DMS153 (cell line): ENCODE results near the gene CAPN1.
"Not testable (repeated sequence)": the region's sequence is repeated elsewhere in the genome, so short reads cannot be mapped to it uniquely, and the experiment has no call there.

Experiments
- DNase-seq: peaks from one replicate; lab custom pipeline; 2025; lab: John Stamatoyannopoulos, UW

The CAPN1 gene

GRCh38 chr11:65160643-65161042, 21.1 kb upstream of the CAPN1 start:
- DNase-seq: no peak

- no peak for DNase-seq
These were observed 18.0 kb upstream of the CAPN1 start for GRCh38 chr11:65163684-65164083.

DNA sequence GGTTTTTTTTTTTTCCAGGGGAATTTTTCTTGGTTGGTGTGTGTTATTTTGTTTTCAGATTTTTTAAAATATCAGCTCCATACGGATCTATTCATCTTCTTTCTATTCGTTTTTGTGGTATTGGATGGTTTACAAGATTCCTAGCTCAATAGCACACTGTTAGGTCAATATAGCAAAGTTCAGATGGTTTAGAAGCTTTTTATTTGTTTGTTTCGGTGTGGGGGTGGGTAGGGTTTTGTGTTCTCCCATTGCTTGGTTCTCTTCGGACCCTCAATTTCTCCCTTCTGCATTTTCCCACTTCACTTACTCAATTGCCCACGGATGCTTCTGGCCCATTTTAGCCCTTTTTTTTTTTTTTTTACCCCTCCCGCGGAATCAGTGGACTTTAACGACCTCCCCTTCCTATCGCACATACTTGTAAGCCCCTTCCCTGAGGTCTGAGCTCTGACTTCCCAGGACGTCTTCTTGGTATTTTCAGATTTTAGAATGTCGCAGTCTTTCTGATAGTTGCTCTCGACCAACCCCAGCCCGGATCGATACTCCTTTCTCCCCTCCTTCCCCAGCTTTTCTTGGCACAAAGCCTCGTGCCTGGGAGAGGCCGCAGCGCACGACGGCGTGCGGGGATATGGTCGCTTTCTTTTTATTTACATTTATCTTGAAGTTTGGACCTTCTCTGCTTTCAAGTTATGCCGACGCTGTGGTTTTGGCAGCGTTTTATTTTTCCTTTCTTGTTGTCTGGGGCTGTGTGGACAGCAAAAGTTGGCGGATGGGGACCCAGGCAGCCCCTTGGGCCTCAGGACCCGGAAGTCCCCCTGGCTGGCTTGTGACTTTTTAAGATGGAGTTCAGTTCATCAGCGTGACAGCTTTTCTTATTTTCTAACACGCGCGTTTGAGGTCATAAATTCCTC, 16.1 kb upstream of the CAPN1 start:
- DNase-seq: no peak

- DNase-seq: no peak
These were observed 14.8 kb upstream of the CAPN1 start for GRCh38 chr11:65166893-65167292.

- DNase-seq: no peak
These were observed 14.1 kb upstream of the CAPN1 start for GRCh38 chr11:65167656-65168055.

DNA sequence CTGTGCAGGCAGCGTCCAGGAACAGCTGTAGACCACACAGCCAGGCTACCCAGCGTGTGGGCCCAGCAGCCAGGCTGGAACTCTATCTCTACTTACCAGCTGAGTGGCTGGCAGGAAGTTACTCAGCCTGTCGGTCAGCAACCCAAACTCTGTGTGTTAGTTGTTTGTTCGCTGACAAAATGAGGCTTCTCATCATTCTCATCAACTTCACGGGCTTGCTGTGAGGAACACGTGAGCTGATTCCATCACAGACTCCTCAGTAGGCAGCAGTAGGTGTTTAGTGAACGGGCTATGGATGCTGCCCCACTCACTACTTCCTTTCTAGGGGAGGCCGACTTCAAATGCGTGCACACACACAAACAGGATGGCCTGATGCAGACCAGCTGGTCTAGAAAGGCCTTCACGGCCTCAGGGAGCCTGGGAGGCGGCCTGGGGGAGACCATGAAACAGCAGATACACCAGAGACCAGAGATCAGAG, 12.5 kb upstream of the CAPN1 start:
- DNase-seq: no peak

DNA sequence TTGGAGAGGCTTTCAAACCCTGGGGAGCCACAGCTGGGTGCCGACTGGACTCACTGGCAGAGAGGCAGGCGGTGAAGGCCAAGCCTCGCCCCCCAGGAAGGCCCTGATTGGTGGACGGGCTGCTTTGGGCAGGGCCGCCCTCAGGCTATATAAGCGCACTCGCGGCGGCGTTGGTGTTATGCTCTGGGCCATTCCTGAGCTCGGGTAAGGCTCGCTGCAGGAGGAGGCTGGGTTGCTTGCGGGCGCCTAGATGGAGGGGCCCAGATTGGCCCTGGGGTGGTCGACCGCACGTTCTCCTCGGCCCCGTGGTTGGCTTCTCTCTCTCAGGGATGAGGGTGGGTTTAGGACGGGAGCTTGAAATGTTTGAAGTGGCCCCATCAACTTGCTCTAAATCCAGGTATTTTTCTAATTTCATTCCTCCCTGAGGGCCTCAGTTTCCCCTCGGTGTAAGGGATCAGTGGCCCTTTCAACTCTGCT, 11.6 kb upstream of the CAPN1 start, which contains the start of gene SPDYC:
Gene SPDYC, plus strand, starts transcription at position 176 of the 477 bp plus-strand sequence. CDS start 1,125 bp downstream, outside the sequence.
- DNase-seq: no peak

DNA sequence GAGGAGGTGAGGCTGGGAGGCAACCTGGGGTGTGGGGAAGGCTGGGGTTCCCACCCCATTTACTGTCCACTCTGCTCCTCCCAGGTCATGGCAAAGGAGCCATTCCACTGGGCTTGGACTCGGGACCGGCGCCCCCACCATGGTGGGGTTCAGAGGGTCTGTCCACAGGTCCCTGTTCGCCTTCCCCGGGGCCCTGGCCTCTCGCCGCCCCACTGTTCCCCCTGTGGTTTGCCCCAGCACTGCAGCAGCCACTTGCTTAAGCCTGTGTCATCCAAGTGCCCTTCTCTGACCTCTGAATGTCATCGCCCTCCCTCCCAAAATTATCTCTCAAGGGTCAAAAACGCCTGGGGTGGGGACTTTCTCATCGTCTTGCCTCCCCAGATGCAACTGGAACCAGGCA, 9.1 kb upstream of the CAPN1 start:
- DNase-seq: no peak

DNA sequence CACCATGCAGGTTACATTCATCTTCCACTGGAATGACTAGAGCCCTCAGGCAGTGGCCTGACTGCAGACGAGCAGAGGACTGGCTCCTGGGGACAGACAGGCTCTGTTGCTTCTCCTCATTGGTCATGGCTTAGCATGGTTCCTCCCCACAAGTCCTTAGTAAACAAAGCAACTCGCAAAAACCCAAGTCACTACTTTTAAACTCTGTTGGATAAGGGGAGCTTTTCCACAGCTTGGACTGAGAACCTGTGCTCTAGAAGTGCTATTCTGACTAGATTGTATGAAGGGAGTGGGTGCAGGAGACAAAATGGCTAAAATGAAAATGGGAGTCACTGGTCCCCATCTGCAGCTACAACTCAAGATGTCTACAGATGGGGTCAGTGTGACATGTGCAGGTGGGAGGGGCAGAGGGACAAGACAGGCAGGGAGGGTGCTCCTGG, 7.1 kb upstream of the CAPN1 start:
- not testable (repeated sequence) for DNase-seq

DNA sequence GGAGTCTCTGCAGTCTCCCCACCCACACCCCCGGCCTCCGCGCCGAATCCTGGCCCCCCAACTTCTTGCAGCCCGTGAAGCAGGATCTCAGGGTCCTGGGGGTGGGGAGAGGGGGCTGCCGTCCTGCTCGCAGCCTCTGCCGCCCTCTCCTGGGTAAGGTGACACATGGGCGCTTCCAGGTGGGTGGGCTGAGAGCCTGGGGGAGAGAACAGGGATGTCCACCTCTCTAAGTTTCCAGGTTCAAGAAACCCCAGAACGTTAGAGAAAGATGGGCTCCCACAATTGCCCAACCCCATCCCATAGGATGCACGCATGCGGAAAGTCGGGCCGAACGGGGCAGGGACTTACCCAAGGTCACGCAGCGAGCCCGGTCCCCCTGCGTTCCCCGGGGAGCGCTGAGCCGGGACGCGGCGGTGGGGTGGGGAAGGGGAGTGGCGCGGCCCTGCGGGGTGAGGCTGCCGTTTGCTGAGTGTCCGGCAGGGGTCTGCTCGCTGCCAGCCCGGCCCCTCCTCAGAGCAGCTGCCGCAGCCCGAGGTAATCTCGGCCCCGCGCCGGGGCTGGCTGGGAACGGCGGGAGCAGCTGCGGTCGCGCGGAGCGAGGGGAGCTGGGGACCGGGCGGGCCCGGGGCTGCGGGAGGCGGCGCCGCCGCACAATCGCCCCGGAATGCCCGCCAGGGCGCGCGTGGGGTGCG, 705 bp upstream of the CAPN1 start:
- DNase-seq: no peak

- DNase-seq: no peak
These were observed 786 bp downstream of the CAPN1 start for GRCh38 chr11:65182258-65183170.

- DNase-seq: no peak
These were observed 1.6 kb downstream of the CAPN1 start for GRCh38 chr11:65183201-65183891.

GRCh38 chr11:65184146-65184545, 2.4 kb downstream of the CAPN1 start:
- no peak for DNase-seq

GRCh38 chr11:65185171-65185570, 3.4 kb downstream of the CAPN1 start:
- no peak for DNase-seq

DNA sequence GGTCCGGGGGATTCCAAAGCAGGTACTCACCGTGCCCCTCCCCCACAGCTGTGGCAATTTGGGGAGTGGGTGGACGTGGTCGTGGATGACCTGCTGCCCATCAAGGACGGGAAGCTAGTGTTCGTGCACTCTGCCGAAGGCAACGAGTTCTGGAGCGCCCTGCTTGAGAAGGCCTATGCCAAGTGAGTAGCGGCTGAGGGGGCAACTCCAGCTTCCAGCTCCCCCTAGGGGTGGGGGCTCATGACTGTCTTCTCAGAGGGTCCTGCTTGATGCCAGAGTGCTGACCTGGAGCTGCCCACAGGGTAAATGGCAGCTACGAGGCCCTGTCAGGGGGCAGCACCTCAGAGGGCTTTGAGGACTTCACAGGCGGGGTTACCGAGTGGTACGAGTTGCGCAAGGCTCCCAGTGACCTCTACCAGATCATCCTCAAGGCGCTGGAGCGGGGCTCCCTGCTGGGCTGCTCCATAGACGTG, 4.2 kb downstream of the CAPN1 start:
- DNase-seq: no peak

GRCh38 chr11:65186701-65187100, 5.0 kb downstream of the CAPN1 start:
- no peak for DNase-seq

- no peak for DNase-seq
These were observed 5.5 kb downstream of the CAPN1 start for GRCh38 chr11:65187146-65187675.

- no peak for DNase-seq
These were observed 6.3 kb downstream of the CAPN1 start for GRCh38 chr11:65187971-65188461.

DNA sequence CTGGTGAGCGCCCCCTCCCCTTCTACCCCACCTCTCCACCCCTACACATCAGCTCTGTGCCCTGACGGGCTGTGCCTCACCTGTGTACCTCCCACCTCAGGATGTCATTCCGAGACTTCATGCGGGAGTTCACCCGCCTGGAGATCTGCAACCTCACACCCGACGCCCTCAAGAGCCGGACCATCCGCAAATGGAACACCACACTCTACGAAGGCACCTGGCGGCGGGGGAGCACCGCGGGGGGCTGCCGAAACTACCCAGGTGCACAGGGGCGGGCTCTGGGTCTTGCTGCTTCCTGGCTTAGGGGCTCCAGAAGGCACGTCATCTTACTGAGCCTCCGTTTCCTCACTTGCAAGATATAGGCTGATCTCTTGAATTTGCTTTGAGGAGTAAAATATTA, 6.8 kb downstream of the CAPN1 start:
- DNase-seq: no peak

DNA sequence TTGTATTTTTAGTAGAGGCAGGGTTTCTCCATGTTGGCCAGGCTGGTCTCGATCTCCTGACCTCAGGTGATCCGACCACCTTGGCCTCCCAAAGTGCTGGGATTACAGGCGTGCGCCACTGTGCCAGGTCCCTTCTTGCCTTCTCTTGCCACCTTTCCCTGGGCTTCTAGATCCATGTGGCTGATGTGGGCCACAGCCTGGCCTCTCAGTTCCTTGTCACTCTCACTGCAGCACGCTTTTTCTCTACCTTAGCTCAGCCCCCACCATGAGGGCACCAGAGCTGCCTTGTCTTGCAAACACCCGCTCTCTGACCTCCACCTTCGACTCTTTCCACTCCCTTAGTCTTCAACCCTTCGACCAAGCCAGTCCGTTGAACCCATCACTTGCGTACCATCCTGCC, 7.5 kb downstream of the CAPN1 start:
- DNase-seq: no peak

- no peak for DNase-seq
These were observed 12.8 kb downstream of the CAPN1 start for GRCh38 chr11:65194564-65194963.
